GM19025 (cell line): ENCODE results near the gene ZSCAN23.
"Not testable (repeated sequence)": the region's sequence is repeated elsewhere in the genome, so short reads cannot be mapped to it uniquely, and the experiment has no call there.

Experiments used
- ATAC-seq: cut with Tn5 transposase; IDR thresholded peaks from one replicate; pipeline ENCODE4 v1.9.1; 2021; ENCODE audit warnings: mild to moderate bottlenecking, low read depth, moderate library complexity; ENCODE audit not compliant: unreplicated experiment

ZSCAN23 gene

GRCh38 chr6:28443112-28443773, at the start of gene ZSCAN23:
Gene ZSCAN23 (minus strand): TSS chr6:28443491. CDS start chr6:28436266, 7,225 bp downstream.
- no peak for ATAC-seq

- no peak for ATAC-seq
Measured at GRCh38 chr6:28491984-28492317, 48.7 kb upstream of the ZSCAN23 start.

- no peak for ATAC-seq
Measured at GRCh38 chr6:28490205-28490890, 47.1 kb upstream of the ZSCAN23 start.

- no peak for ATAC-seq
Measured at GRCh38 chr6:28489366-28490204, 46.3 kb upstream of the ZSCAN23 start.

- no peak for ATAC-seq
Measured at GRCh38 chr6:28488916-28489365, 45.6 kb upstream of the ZSCAN23 start.

- no peak for ATAC-seq
Measured at GRCh38 chr6:28486988-28487742, 43.9 kb upstream of the ZSCAN23 start.

- no peak for ATAC-seq
Measured at GRCh38 chr6:28486533-28486932, 43.2 kb upstream of the ZSCAN23 start.

GRCh38 chr6:28485482-28485881, 42.2 kb upstream of the ZSCAN23 start:
- ATAC-seq = no peak

GRCh38 chr6:28480253-28480932, 37.1 kb upstream of the ZSCAN23 start:
- ATAC-seq = no peak

- ATAC-seq = no peak
Measured at GRCh38 chr6:28478518-28478917, 35.2 kb upstream of the ZSCAN23 start.

GRCh38 chr6:28474441-28475219, 31.3 kb upstream of the ZSCAN23 start:
- ATAC-seq = no peak

- not testable (repeated sequence) for ATAC-seq
Measured at GRCh38 chr6:28469153-28469745, 26.0 kb upstream of the ZSCAN23 start.

GRCh38 chr6:28468056-28468455, 24.8 kb upstream of the ZSCAN23 start:
- no peak for ATAC-seq

- no peak for ATAC-seq
Measured at GRCh38 chr6:28462401-28462800, 19.1 kb upstream of the ZSCAN23 start.

- ATAC-seq = no peak
Measured at GRCh38 chr6:28458568-28458967, 15.3 kb upstream of the ZSCAN23 start.

- no peak for ATAC-seq
Measured at GRCh38 chr6:28449056-28449455, 5.8 kb upstream of the ZSCAN23 start.

GRCh38 chr6:28447512-28447906, 4.2 kb upstream of the ZSCAN23 start:
- ATAC-seq = not testable (repeated sequence)

GRCh38 chr6:28446818-28447511, 3.7 kb upstream of the ZSCAN23 start:
- ATAC-seq = no peak
